Smooth muscle cell (in vitro differentiated cells): Measurements from ENCODE around the gene RIMBP2. TPM values are rescaled to one million over a fixed set of nuclear protein-coding genes. Genes with fewer than 3 reads are reported as not detected.

Experiments
- DNase-seq: peaks from one replicate; lab custom pipeline; 2025; ENCODE audit not compliant: unreplicated experiment; lab: John Stamatoyannopoulos, UW
- H2AFZ ChIP-seq: fragments of 200-600 bp; sonication (generic); 2 replicates; pipeline ENCODE4 v1.6.0; 2016; ENCODE audit warnings: antibody characterized with exemption, low read depth, mild to moderate bottlenecking
- H3F3A ChIP-seq: fragments of 200-600 bp; sonication (generic); 2 replicates; pipeline ENCODE4 v1.6.0; 2017; ENCODE audit warnings: antibody characterized with exemption, low read depth
- H3K27ac ChIP-seq: fragments of 200-600 bp; sonication (generic); 2 replicates; pipeline ENCODE4 v1.5.1; 2016; ENCODE audit warnings: low read depth, mild to moderate bottlenecking
- H3K27me3 ChIP-seq: fragments of 200-600 bp; sonication (generic); 2 replicates; pipeline ENCODE4 v1.6.1; 2016; ENCODE audit warnings: low read depth, mild to moderate bottlenecking
- H3K36me3 ChIP-seq: fragments of 200-600 bp; sonication (generic); 2 replicates; pipeline ENCODE4 v1.5.1; 2016; ENCODE audit warnings: low read depth
- H3K4me1 ChIP-seq: fragments of 200-600 bp; sonication (generic); 2 replicates; pipeline ENCODE4 v1.5.1; 2016; ENCODE audit warnings: low read depth
- H3K4me2 ChIP-seq: fragments of 200-600 bp; sonication (generic); 2 replicates; pipeline ENCODE4 v1.6.0; 2016; ENCODE audit warnings: mild to moderate bottlenecking
- H3K4me3 ChIP-seq: fragments of 200-600 bp; sonication (generic); 2 replicates; pipeline ENCODE4 v1.5.1; 2016; ENCODE audit warnings: mild to moderate bottlenecking
- H3K79me2 ChIP-seq: fragments of 200-600 bp; sonication (generic); 2 replicates; pipeline ENCODE4 v1.6.0; 2016; ENCODE audit warnings: low read depth, mild to moderate bottlenecking
- H3K9ac ChIP-seq: fragments of 200-600 bp; sonication (generic); 2 replicates; pipeline ENCODE4 v1.6.0; 2016; ENCODE audit warnings: low read depth
- H3K9me3 ChIP-seq: fragments of 200-600 bp; sonication (generic); replicated peaks from 2 replicates; pipeline ENCODE4 v1.5.1; 2016; ENCODE audit warnings: low read depth
- H4K20me1 ChIP-seq: fragments of 200-600 bp; sonication (generic); 2 replicates; pipeline ENCODE4 v1.6.0; 2016; ENCODE audit warnings: low read depth
- CTCF ChIP-seq: fragments of 200-600 bp; sonication (generic); IDR thresholded peaks from 2 replicates; pipeline ENCODE4 v1.5.1; 2017; ENCODE audit warnings: borderline replicate concordance, mild to moderate bottlenecking, antibody characterized with exemption; ENCODE audit not compliant: insufficient read depth, poor library complexity, severe bottlenecking
- WGBS: methylation state at CpG from one replicate; pipeline ENCODE4 v1.1.7; 2016; ENCODE audit warnings: low lambda C conversion rate; 5-methylcytosine and 5-hydroxymethylcytosine counted together
- polyA plus RNA-seq: library from polyadenylated mRNA; unstranded; fragments of >200 nt; fragmentation: Nextera tagmentation; extraction: Ambion mirVana; gene quantifications from 2 replicates; pipeline ENCODE4 v1.2.1, GENCODE V29; 2016
- total RNA-seq: library from RNA; depleted of rRNA; stranded (reverse); fragments of >200 nt; gene quantifications from 2 replicates; pipeline ENCODE4 v1.2.3, GENCODE V29; 2014

RIMBP2 gene
- total and polyA plus RNA-seq, 2 experiments from 2014 or later = 2.3 TPM; not detected in 1

GRCh38 chr12:130611026-130611905 lies 104.8 kb downstream of the RIMBP2 start:
- Histone ChIP-seq H3K79me2 (no peaks in the 10 kb centered on the region), H2AFZ (no peak overlapping the region), H3K27me3 (no peaks in the 10 kb centered on the region), H3K4me3 (no peak overlapping the region), H3F3A (no peaks in the 10 kb centered on the region), H3K9ac (no peak overlapping the region), H3K4me1 (no peaks in the 10 kb centered on the region), H4K20me1 (no peaks in the 10 kb centered on the region), H3K9me3 (no peaks in the 10 kb centered on the region), H3K27ac (no peak overlapping the region), H3K4me2 (no peak overlapping the region), H3K36me3 (no peaks in the 10 kb centered on the region)
- no peak for DNase-seq
- 93% methylated on average over 33 of the region's 39 CpGs for WGBS
- TF ChIP-seq CTCF = no peak

- Histone ChIP-seq H3K9me3 (no peaks in the 10 kb centered on the region), H3K4me2 (no peak overlapping the region), H3K4me1 (no peaks in the 10 kb centered on the region), H2AFZ (no peak overlapping the region), H3K79me2 (no peaks in the 10 kb centered on the region), H3K27ac (no peak overlapping the region), H3F3A (no peaks in the 10 kb centered on the region), H3K4me3 (no peak overlapping the region), H3K27me3 (no peaks in the 10 kb centered on the region), H4K20me1 (no peaks in the 10 kb centered on the region), H3K9ac (no peak overlapping the region), H3K36me3 (no peaks in the 10 kb centered on the region)
- DNase-seq = no peak
- WGBS = 85% methylated on average over 11 of the region's 11 CpGs
- no peak for TF ChIP-seq CTCF
These were observed 106.1 kb downstream of the RIMBP2 start for GRCh38 chr12:130609966-130610365.

GRCh38 chr12:130608831-130609230 lies 107.3 kb downstream of the RIMBP2 start:
- Histone ChIP-seq H3K27me3 (no peaks in the 10 kb centered on the region), H3K27ac (no peak overlapping the region), H3K4me2 (no peak overlapping the region), H3F3A (no peaks in the 10 kb centered on the region), H3K4me1 (no peaks in the 10 kb centered on the region), H3K36me3 (no peaks in the 10 kb centered on the region), H4K20me1 (no peaks in the 10 kb centered on the region), H3K4me3 (no peak overlapping the region), H2AFZ (no peak overlapping the region), H3K9me3 (no peaks in the 10 kb centered on the region), H3K79me2 (no peaks in the 10 kb centered on the region), H3K9ac (no peak overlapping the region)
- DNase-seq = no peak
- WGBS = 91% methylated on average over 7 of the region's 7 CpGs
- no peak for TF ChIP-seq CTCF

GRCh38 chr12:130608132-130608531 lies 108.0 kb downstream of the RIMBP2 start:
- no peaks in the 10 kb centered on the region for H3K9me3 ChIP-seq
- H3K4me3 ChIP-seq = no peak overlapping the region
- no peaks in the 10 kb centered on the region for H4K20me1 ChIP-seq
- WGBS = 67% methylated on average over 5 of the region's 5 CpGs
- no peak overlapping the region for H2AFZ ChIP-seq
- H3K27ac ChIP-seq = no peak overlapping the region
- no peaks in the 10 kb centered on the region for H3K36me3 ChIP-seq
- H3K27me3 ChIP-seq = no peaks in the 10 kb centered on the region
- H3K4me2 ChIP-seq = no peak overlapping the region
- H3K9ac ChIP-seq = no peak overlapping the region
- no peak for TF ChIP-seq CTCF
- H3F3A ChIP-seq = no peaks in the 10 kb centered on the region
- no peak for DNase-seq
- no peaks in the 10 kb centered on the region for H3K79me2 ChIP-seq
- H3K4me1 ChIP-seq = no peaks in the 10 kb centered on the region
